ENCODE measurements around the gene ELFN1. TPM values are rescaled to one million over a fixed set of nuclear protein-coding genes. Genes with fewer than 3 reads are reported as not detected.

ELFN1 gene
- total RNA-seq, 1 donor from 2014 or later, result not detected

DNA sequence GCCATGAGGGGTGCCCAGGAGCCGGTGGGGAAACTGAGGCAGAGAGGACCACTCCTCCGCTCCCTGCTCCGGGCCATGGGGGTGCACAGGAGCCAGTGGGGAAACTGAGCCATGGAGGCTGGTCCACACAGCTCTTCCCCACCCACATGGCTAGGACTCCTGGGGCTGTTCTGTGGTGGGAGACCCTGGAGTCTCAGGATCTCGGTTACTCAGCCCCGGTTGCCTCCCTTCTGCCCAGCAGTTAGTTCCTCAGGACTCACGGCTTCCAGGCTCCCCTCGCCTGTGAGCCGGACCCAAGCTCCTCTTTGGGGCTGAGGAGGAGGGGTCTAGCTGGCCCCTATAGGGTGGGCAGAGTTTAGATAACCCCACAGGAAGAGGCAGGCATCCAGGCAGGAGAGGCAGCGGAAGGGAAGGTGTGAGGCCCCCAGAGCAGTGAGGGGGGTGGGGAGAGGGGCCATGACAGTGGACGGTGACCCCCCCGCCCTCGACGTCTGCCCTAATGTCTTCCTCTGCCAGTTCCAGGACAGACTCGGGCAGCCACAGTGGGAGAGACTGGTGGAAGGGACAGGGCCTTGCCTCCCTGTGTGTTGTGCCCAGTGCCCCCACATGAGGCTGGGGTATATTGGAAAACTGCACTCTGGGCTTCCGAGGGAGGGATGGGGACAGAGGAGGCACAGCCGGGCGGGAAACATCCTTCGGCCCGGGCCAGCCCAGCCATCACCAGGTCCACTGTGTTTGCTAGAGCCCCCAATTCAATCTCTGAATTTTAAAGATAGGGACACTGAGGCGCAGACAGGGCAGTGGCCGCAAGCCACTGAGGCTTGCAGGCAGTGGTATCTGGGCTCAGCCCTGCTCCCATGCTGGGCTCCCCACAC is 4.3 kb downstream of the ELFN1 start:
- Mint-ChIP-seq H3K36me3 (ENCODE audit: low read depth) (no peaks in the 10 kb centered on the region), H3K4me3 (no peak overlapping the region), H3K27me3 (peaks cover 33% of the 10 kb centered on the region), H3K27ac (no peak overlapping the region), H3K9me3 (no peaks in the 10 kb centered on the region), H3K4me1 (peaks cover 2% of the 10 kb centered on the region)
- TF ChIP-seq, protein P1, sequence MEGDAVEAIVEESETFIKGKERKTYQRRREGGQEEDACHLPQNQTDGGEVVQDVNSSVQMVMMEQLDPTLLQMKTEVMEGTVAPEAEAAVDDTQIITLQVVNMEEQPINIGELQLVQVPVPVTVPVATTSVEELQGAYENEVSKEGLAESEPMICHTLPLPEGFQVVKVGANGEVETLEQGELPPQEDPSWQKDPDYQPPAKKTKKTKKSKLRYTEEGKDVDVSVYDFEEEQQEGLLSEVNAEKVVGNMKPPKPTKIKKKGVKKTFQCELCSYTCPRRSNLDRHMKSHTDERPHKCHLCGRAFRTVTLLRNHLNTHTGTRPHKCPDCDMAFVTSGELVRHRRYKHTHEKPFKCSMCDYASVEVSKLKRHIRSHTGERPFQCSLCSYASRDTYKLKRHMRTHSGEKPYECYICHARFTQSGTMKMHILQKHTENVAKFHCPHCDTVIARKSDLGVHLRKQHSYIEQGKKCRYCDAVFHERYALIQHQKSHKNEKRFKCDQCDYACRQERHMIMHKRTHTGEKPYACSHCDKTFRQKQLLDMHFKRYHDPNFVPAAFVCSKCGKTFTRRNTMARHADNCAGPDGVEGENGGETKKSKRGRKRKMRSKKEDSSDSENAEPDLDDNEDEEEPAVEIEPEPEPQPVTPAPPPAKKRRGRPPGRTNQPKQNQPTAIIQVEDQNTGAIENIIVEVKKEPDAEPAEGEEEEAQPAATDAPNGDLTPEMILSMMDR (IDR thresholded peaks at IDR 0.05), result no peak
- POLR2A ChIA-PET, result interaction anchor here (0.6 kb wide), 1 partner anchor 10 kb away, joined by 3 read pairs; no protein-coding TSS in a partner anchor
- intact Hi-C loops (cut with micrococcal nuclease), result no loop called here
- ATAC-seq (ENCODE audit: low read depth) (no peak), DNase-seq (no peak)
- CTCF ChIA-PET, result no interaction called here

DNA sequence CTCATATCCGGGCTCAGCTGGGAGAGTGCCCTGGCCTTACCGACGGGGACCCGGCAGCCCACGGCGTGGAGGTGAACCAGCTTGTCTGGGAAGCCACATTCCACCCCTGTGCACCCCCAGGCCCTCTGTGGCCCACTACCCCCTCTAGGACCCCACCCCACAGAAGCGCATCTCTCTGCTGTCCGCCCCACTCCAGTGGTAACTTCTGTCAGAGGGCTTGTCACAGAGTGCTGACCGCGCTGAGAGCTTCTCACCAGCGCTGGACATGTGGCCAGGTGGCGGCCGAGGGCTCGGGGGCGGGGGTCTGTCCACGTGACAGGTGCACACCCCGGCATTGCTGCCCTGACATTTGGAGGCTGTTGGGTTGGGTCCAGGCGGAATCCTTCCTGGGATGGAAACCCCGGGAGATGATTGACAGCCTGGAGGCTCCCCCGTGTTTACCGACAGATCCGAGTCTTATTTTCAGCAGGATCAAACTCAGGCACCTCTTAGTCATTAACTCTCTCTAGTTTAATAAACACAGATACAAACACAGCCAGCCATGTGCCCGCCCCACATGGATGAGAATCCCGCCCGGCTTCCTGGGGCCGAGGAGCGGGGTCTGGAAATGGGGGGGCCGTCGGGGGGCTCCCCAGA is 5.1 kb downstream of the ELFN1 start:
- H3K4me1 Mint-ChIP-seq, result peaks cover 1% of the 10 kb centered on the region
- H3K4me3 Mint-ChIP-seq, result no peak overlapping the region
- H3K9me3 Mint-ChIP-seq, result no peaks in the 10 kb centered on the region
- H3K27me3 Mint-ChIP-seq, result peaks cover 37% of the 10 kb centered on the region
- ATAC-seq (ENCODE audit: low read depth) (no peak), DNase-seq (no peak)
- CTCF ChIA-PET, result no interaction called here
- intact Hi-C loops (cut with micrococcal nuclease), result no loop called here
- TF ChIP-seq, protein P1 (IDR thresholded peaks at IDR 0.05), result no peak
- H3K27ac Mint-ChIP-seq, result no peak overlapping the region
- H3K36me3 Mint-ChIP-seq (ENCODE audit: low read depth), result no peaks in the 10 kb centered on the region
- POLR2A ChIA-PET, result no interaction called here

DNA sequence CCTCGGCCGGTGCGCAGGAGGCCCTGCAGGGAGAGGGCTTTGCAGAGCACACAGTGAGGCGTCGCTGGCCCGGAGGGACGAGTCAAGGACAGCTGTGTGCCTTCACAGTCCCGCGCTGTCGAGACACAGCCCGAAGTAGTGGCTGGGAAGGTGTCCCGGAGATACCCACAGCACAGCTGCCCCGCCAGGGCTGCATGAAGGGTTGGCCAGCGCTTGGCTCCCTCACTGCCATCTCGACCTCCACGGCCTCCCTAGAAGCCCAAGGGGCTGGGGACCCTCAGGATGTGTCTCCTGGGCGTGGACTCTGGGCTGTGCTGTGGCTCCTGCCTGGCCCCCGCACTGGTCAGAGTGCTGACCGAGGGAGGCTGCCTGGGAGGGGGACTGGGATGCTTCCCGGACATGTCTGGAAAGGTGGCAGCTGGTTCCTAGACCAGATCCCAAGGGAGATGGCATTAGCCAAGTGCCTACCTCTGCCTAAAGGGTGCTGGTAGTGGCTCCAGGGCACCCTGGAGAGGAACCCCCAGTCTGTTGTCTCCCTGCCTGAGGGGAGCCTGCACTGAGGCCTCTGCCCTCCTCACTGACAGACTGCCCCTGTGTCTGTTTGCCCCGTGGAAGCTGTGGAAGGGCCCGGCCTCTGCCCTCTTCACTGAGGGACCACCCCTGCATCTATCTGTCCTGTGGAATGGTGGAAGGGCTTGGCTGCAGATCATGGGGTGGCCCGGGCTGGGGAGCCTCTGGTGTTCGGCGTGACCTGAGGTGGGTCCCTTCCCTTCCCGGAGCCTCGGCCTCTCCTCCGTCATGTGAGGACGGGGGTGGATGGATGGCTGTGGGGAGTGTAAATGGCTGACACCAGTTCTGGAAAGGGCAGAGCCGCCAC is 5.8 kb downstream of the ELFN1 start:
- H3K27ac Mint-ChIP-seq, result no peak overlapping the region
- no peak for ATAC-seq (ENCODE audit: low read depth)
- no peak overlapping the region for H3K4me3 Mint-ChIP-seq
- H3K36me3 Mint-ChIP-seq (ENCODE audit: low read depth), result no peaks in the 10 kb centered on the region
- DNase-seq, result no peak
- TF ChIP-seq, protein P1 (IDR thresholded peaks at IDR 0.05), result no peak
- ChIA-PET CTCF (no interaction called here), POLR2A (no interaction called here)
- H3K4me1 Mint-ChIP-seq, result peaks cover under 1% of the 10 kb centered on the region
- intact Hi-C loops (cut with micrococcal nuclease), result no loop called here
- peaks cover 36% of the 10 kb centered on the region for H3K27me3 Mint-ChIP-seq
- no peaks in the 10 kb centered on the region for H3K9me3 Mint-ChIP-seq

DNA sequence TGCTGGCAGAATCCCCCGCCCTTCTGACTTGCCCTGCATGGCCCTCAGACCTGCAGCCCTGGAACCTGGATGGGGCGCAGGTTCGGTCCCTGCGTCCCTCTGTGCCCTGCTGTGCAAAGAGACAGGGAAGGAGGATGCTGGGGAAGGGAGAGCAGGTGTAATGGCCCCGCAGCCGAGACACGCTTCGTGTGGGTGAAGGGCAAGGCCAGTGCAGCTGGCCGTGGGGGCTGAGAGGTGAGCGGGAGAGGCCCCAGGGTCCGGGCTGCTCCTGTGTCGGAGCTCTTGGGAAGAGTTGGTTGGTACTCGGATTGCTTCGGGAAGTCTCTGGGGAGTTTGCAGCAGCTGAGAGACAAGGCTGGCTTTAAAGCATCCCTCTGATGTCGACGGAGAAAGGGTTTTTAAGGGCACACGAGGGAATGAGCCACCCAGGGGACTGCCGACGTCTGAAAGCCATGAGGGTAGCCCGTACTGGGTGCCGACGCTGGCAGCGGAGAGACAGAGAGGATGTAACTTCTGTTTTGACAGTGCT is 6.5 kb downstream of the ELFN1 start:
- POLR2A ChIA-PET, result no interaction called here

More for the DNA sequence above, 6.5 kb downstream of the ELFN1 start:
- ATAC-seq (ENCODE audit: low read depth) (no peak), DNase-seq (no peak)
- intact Hi-C loops (cut with micrococcal nuclease), result no loop called here
- H3K9me3 Mint-ChIP-seq, result peaks cover 2% of the 10 kb centered on the region
- CTCF ChIA-PET, result no interaction called here
- TF ChIP-seq, protein P1 (IDR thresholded peaks at IDR 0.05), result no peak
- H3K36me3 Mint-ChIP-seq (ENCODE audit: low read depth), result no peaks in the 10 kb centered on the region
- no peak overlapping the region for H3K27ac Mint-ChIP-seq
- H3K27me3 Mint-ChIP-seq, result peaks cover 29% of the 10 kb centered on the region
- peaks cover 5% of the 10 kb centered on the region for H3K4me1 Mint-ChIP-seq
- no peak overlapping the region for H3K4me3 Mint-ChIP-seq

All from activated B cell treated with CpG ODN at 0.5 μM for 24 hours (primary cell).